ENCODE data around the gene JAM3.

Gene JAM3

GRCh38 chr11:134038897-134039470 is 29.9 kb upstream of the JAM3 start:
- peak in 2 of 56 donors; percentile 31 to 51 for DNase-seq

GRCh38 chr11:134039726-134040385 is 29.0 kb upstream of the JAM3 start:
- DNase-seq, result no peak

GRCh38 chr11:134040386-134041302 is 28.2 kb upstream of the JAM3 start:
- DNase-seq, result peak in 19 of 56 donors; percentile 17 to 70 (median 38)

GRCh38 chr11:134041349-134041748 is 27.5 kb upstream of the JAM3 start:
- peak in 1 of 56 donors; percentile 61 for DNase-seq

GRCh38 chr11:134041791-134042696 is 26.8 kb upstream of the JAM3 start:
- no peak for DNase-seq

GRCh38 chr11:134043821-134044420 is 25.0 kb upstream of the JAM3 start:
- no peak for DNase-seq

GRCh38 chr11:134044514-134045284 is 24.2 kb upstream of the JAM3 start:
- DNase-seq, result peak in 15 of 56 donors; percentile 23 to 78 (median 50)

GRCh38 chr11:134045799-134046635 is 22.9 kb upstream of the JAM3 start:
- peak in 1 of 56 donors; percentile 54 for DNase-seq

GRCh38 chr11:134046681-134047449 is 22.0 kb upstream of the JAM3 start:
- no peak for DNase-seq

- peak in 27 of 56 donors; percentile 26 to 87 (median 61) for DNase-seq
Observed at GRCh38 chr11:134047586-134047999, 21.3 kb upstream of the JAM3 start.

GRCh38 chr11:134048028-134048427 is 20.8 kb upstream of the JAM3 start:
- DNase-seq, result no peak

GRCh38 chr11:134049303-134049702 is 19.6 kb upstream of the JAM3 start:
- no peak for DNase-seq

GRCh38 chr11:134050541-134051383 is 18.1 kb upstream of the JAM3 start:
- peak in 49 of 56 donors; percentile 18 to 85 (median 67) for DNase-seq

GRCh38 chr11:134052395-134052987 is 16.4 kb upstream of the JAM3 start:
- DNase-seq, result no peak

GRCh38 chr11:134052988-134053945 is 15.6 kb upstream of the JAM3 start:
- DNase-seq, result no peak

Measured in nucleus accumbens (tissue), 56 donors.